Liver (tissue), 9 donors: Measurements from ENCODE around the gene CDCA3. TPM values are rescaled to one million over a fixed set of nuclear protein-coding genes. Genes with fewer than 3 reads are reported as not detected.

ENCODE experiments used
- DNase-seq: peaks from one replicate; pipeline ENCODE4 v3.0.0-alpha.2; 2017; ENCODE audit warnings: low spot score
- H3K27ac ChIP-seq, 2 donors: one replicate each; pipeline ENCODE4 v1.7.0; 2013; ENCODE audit warnings: inconsistent platforms in 2 of 2, low read length in 2 of 2, control low read depth in 1 of 2, low read depth in 1 of 2, mild to moderate bottlenecking in 1 of 2
- H3K27me3 ChIP-seq, 4 donors: one replicate each; pipeline versions ENCODE4 v1.6.1 to v1.7.0; 2013; ENCODE audit warnings: low read length in 3 of 4, inconsistent platforms in 1 of 4, mild to moderate bottlenecking in 1 of 4, moderate library complexity in 1 of 4; ENCODE audit not compliant: control insufficient read depth in 4 of 4, insufficient read depth in 4 of 4
- H3K36me3 ChIP-seq, 4 donors: one replicate each; pipeline versions ENCODE4 v1.6.1 to v1.7.0; 2013; ENCODE audit warnings: low read length in 3 of 4, mild to moderate bottlenecking in 3 of 4, low read depth in 1 of 4, moderate library complexity in 1 of 4; ENCODE audit not compliant: control insufficient read depth in 4 of 4, insufficient read depth in 3 of 4
- H3K4me1 ChIP-seq, 4 donors: one replicate each; pipeline versions ENCODE4 v1.6.1 to v1.7.0; 2013; ENCODE audit warnings: low read length in 3 of 4, mild to moderate bottlenecking in 3 of 4, moderate library complexity in 1 of 4; ENCODE audit not compliant: control insufficient read depth in 4 of 4, insufficient read depth in 4 of 4
- H3K4me3 ChIP-seq, 3 donors: one replicate each; pipeline versions ENCODE4 v1.6.1 to v1.7.0; 2013; ENCODE audit warnings: low read length in 3 of 3, control low read depth in 1 of 3, low read depth in 1 of 3, mild to moderate bottlenecking in 1 of 3
- H3K9ac ChIP-seq, 2 donors: one replicate each; pipeline ENCODE4 v1.7.0; 2013; ENCODE audit warnings: low read length in 2 of 2, mild to moderate bottlenecking in 2 of 2, moderate library complexity in 2 of 2, control low read depth in 1 of 2, low read depth in 1 of 2
- H3K9me3 ChIP-seq, 4 donors: one replicate each; pipeline versions ENCODE4 v1.6.1 to v1.7.0; 2013; ENCODE audit warnings: low read length in 3 of 4; ENCODE audit not compliant: control insufficient read depth in 4 of 4
- CTCF ChIP-seq: fragments of 150-350 bp; IDR thresholded peaks from 2 replicates; pipeline ENCODE4 v1.5.1; 2017; ENCODE audit warnings: improper control_type of control experiment, low read depth, low read length; ENCODE audit not compliant: missing input control
- EGR1 ChIP-seq, 2 donors: IDR thresholded peaks; 2 replicates each; pipeline ENCODE4 v1.6.1; 2016 to 2018; ENCODE audit warnings: antibody characterized with exemption in 2 of 2, low read depth in 2 of 2
- FOXA1 ChIP-seq: IDR thresholded peaks from 2 replicates; pipeline ENCODE4 v1.6.1; 2016; ENCODE audit warnings: antibody characterized with exemption
- FOXA2 ChIP-seq: IDR thresholded peaks from 2 replicates; pipeline ENCODE4 v1.6.1; 2016; ENCODE audit warnings: antibody characterized with exemption
- GABPA ChIP-seq, 2 donors: IDR thresholded peaks in 1 of 2; conservative IDR thresholded peaks in 1 of 2; 2 replicates each; pipeline ENCODE4 v1.6.1; 2016; ENCODE audit warnings: antibody characterized with exemption in 2 of 2, mild to moderate bottlenecking in 1 of 2, moderate library complexity in 1 of 2
- HNF4A ChIP-seq, 2 donors: conservative IDR thresholded peaks; 2 replicates each; pipeline ENCODE4 v1.6.1; 2016; ENCODE audit warnings: antibody characterized with exemption in 2 of 2, mild to moderate bottlenecking in 2 of 2
- HNF4G ChIP-seq: IDR thresholded peaks from 2 replicates; pipeline ENCODE4 v1.6.1; 2016; ENCODE audit warnings: antibody characterized with exemption
- JUND ChIP-seq, 2 donors: IDR thresholded peaks; 2 replicates each; pipeline ENCODE4 v1.6.1; 2016; ENCODE audit warnings: antibody characterized with exemption in 2 of 2
- MAX ChIP-seq: IDR thresholded peaks from 2 replicates; pipeline ENCODE4 v1.6.1; 2016; ENCODE audit warnings: antibody characterized with exemption
- NR2F2 ChIP-seq: IDR thresholded peaks from 2 replicates; pipeline ENCODE4 v1.6.1; 2016; ENCODE audit warnings: antibody characterized with exemption
- RAD21 ChIP-seq, 2 donors: IDR thresholded peaks; 2 replicates each; pipeline ENCODE4 v1.6.1; 2016; ENCODE audit warnings: antibody characterized with exemption in 2 of 2, mild to moderate bottlenecking in 2 of 2
- RXRA ChIP-seq, 2 donors: IDR thresholded peaks; 2 replicates each; pipeline ENCODE4 v1.6.1; 2017 to 2018; ENCODE audit warnings: antibody characterized with exemption in 2 of 2, mild to moderate bottlenecking in 1 of 2
- SP1 ChIP-seq: IDR thresholded peaks from 2 replicates; pipeline ENCODE4 v1.6.1; 2018; ENCODE audit warnings: antibody characterized with exemption, mild to moderate bottlenecking
- TAF1 ChIP-seq: conservative IDR thresholded peaks from 2 replicates; pipeline ENCODE4 v1.6.1; 2016; ENCODE audit warnings: antibody characterized with exemption, mild to moderate bottlenecking
- YY1 ChIP-seq: IDR thresholded peaks from 2 replicates; pipeline ENCODE4 v1.6.1; 2016; ENCODE audit warnings: antibody characterized with exemption, mild to moderate bottlenecking
- WGBS: extraction: QIAGEN DNeasy Blood & Tissue Kit; methylation state at CpG from one replicate; pipeline ENCODE4 v1.1.7; 2013; 5-methylcytosine and 5-hydroxymethylcytosine counted together
- polyA plus RNA-seq, 2 donors: library from polyadenylated mRNA; stranded (reverse) in 1 of 2; unstranded in 1 of 2; fragments of 200-250 nt in 1 of 2; fragments of >200 nt in 1 of 2; fragmentation: Nextera tagmentation in 1 of 2; extraction: Ambion mirVana in 1 of 2; gene quantifications; one replicate each; pipeline versions ENCODE4 v1.2.1 to v1.2.3, GENCODE V29; 2013 to 2015
- total RNA-seq, 2 donors: library from RNA; depleted of rRNA; stranded (reverse); fragments of >200 nt; gene quantifications; one replicate each; pipeline ENCODE4 v1.2.3, GENCODE V29; 2014
- TF ChIP-seq, protein P1 (sequence below): IDR thresholded peaks from 2 replicates; pipeline ENCODE4 v1.6.1; 2016; ENCODE audit warnings: antibody characterized with exemption, mild to moderate bottlenecking
- TF ChIP-seq, protein P2 (sequence below): IDR thresholded peaks from 2 replicates; pipeline ENCODE4 v1.6.1; 2016; ENCODE audit warnings: antibody characterized with exemption
- TF ChIP-seq, protein P3 (sequence below): IDR thresholded peaks from 2 replicates; pipeline ENCODE4 v1.6.1; 2016; ENCODE audit warnings: antibody characterized with exemption
- donor health status: healthy.
- donor health status: healthy.
- donor health status: healthy.
- donor health status: healthy.
- donor health status: healthy.

Gene CDCA3
- total RNA-seq, result 10 to 100 TPM in 1 of 2 donors, under 1 TPM in 1; 0.25 to 26.0 TPM
- polyA plus RNA-seq, result 1 to 10 TPM; 1.3 to 3.9 TPM

DNA sequence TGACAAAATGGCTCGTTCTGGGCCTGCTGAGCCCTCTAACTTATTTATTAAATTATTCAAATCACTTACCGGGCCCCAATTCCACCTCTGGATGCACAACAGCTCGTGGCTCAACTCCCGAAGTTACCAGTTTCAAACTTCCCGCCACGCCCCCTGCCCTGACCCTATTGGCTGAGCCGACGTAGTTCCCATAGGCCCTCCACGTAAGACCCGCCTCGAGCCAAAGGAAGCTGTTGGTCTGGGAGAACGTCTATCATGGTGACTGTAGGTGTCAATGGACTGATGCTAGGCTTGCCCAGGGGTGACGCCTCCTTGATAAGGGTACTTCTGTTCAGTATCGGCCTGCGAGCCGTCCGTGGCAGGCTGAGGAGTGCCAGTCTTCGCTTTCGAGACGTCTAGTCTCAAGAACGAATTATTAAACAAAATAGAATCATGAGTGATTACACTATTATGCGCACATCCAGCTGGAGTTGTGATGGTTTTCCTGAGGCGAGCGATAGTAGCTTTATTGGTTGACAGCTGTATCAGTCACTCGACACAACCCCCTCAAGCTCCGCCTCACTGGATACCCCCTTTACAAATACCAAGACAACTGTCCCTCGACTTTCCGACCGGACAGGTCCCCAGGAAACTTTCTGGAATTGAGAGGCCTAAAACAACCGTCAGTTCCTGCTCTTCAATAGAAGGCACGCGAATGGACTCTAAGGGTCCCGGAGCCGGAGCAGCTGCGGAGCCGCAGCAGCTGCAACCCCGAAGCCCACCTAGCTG lies at the start of gene CDCA3:
Gene CDCA3, minus strand, starts transcription at position 134 of the 768 bp plus-strand sequence. CDS start 334 bp downstream, outside the sequence.
- peak within 1 kb of the TSS; percentile 79 to 99 (median 79) for H3K4me3 ChIP-seq
- no peaks in the 10 kb centered on the region for H3K27me3 ChIP-seq
- H3K9ac ChIP-seq, result peak within 1 kb of the TSS; percentile 77 to 87
- no peaks in the 10 kb centered on the region for H3K9me3 ChIP-seq
- H3K36me3 ChIP-seq, result peaks cover 0 to 9% (median 7%) of the 10 kb centered on the region in 4 donors
- peak; percentile 96 for DNase-seq
- H3K27ac ChIP-seq, result peak within 1 kb of the TSS; percentile 90 to 98
- H3K4me1 ChIP-seq, result peaks cover 7 to 23% (median 13%) of the 10 kb centered on the region in 4 donors
- under 1% methylated on average over 37 of the region's 37 CpGs for WGBS
- peak in 1 of 2 donors; percentile 52 for TF ChIP-seq JUND (IDR thresholded peaks at IDR 0.05)
- no peak for TF ChIP-seq HNF4A (conservative IDR thresholded peaks at IDR 0.05)
- peak; percentile 47 for TF ChIP-seq NR2F2
- peak in 1 of 2 donors; percentile 12 for TF ChIP-seq GABPA (IDR thresholded peaks at IDR 0.05 in 1 of 2, conservative IDR thresholded peaks at IDR 0.05 in 1 of 2)
- peak; percentile 99 for TF ChIP-seq SP1
- peak; percentile 3 for TF ChIP-seq CTCF
- no peak for TF ChIP-seq HNF4G
- TF ChIP-seq, protein P1, sequence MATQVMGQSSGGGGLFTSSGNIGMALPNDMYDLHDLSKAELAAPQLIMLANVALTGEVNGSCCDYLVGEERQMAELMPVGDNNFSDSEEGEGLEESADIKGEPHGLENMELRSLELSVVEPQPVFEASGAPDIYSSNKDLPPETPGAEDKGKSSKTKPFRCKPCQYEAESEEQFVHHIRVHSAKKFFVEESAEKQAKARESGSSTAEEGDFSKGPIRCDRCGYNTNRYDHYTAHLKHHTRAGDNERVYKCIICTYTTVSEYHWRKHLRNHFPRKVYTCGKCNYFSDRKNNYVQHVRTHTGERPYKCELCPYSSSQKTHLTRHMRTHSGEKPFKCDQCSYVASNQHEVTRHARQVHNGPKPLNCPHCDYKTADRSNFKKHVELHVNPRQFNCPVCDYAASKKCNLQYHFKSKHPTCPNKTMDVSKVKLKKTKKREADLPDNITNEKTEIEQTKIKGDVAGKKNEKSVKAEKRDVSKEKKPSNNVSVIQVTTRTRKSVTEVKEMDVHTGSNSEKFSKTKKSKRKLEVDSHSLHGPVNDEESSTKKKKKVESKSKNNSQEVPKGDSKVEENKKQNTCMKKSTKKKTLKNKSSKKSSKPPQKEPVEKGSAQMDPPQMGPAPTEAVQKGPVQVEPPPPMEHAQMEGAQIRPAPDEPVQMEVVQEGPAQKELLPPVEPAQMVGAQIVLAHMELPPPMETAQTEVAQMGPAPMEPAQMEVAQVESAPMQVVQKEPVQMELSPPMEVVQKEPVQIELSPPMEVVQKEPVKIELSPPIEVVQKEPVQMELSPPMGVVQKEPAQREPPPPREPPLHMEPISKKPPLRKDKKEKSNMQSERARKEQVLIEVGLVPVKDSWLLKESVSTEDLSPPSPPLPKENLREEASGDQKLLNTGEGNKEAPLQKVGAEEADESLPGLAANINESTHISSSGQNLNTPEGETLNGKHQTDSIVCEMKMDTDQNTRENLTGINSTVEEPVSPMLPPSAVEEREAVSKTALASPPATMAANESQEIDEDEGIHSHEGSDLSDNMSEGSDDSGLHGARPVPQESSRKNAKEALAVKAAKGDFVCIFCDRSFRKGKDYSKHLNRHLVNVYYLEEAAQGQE, result no peak
- no peak for TF ChIP-seq MAX
- peak; percentile 63 to 73 for TF ChIP-seq RXRA (IDR thresholded peaks at IDR 0.05)
- no peak for TF ChIP-seq YY1
- TF ChIP-seq, protein P2, sequence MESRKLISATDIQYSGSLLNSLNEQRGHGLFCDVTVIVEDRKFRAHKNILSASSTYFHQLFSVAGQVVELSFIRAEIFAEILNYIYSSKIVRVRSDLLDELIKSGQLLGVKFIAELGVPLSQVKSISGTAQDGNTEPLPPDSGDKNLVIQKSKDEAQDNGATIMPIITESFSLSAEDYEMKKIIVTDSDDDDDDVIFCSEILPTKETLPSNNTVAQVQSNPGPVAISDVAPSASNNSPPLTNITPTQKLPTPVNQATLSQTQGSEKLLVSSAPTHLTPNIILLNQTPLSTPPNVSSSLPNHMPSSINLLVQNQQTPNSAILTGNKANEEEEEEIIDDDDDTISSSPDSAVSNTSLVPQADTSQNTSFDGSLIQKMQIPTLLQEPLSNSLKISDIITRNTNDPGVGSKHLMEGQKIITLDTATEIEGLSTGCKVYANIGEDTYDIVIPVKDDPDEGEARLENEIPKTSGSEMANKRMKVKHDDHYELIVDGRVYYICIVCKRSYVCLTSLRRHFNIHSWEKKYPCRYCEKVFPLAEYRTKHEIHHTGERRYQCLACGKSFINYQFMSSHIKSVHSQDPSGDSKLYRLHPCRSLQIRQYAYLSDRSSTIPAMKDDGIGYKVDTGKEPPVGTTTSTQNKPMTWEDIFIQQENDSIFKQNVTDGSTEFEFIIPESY, result no peak
- TF ChIP-seq, protein P3, sequence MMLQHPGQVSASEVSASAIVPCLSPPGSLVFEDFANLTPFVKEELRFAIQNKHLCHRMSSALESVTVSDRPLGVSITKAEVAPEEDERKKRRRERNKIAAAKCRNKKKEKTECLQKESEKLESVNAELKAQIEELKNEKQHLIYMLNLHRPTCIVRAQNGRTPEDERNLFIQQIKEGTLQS, result peak; percentile 9
- no peak for TF ChIP-seq FOXA1
- TF ChIP-seq FOXA2, result no peak
- no peak for TF ChIP-seq RAD21 (IDR thresholded peaks at IDR 0.05)
- TF ChIP-seq EGR1 (IDR thresholded peaks at IDR 0.05; ENCODE audit: low read depth in 2 of 2), result no peak
- TF ChIP-seq TAF1, result peak; percentile 88
